ENCODE measurements around the gene ATP6V0E2. TPM values are rescaled to one million over a fixed set of nuclear protein-coding genes. Genes with fewer than 3 reads are reported as not detected.
A peak's percentile ranks its signal among the peaks of the same experiment; 100 is the strongest.

Gene ATP6V0E2
- total RNA-seq, 1 donor from 2014 or later: 19.6 TPM

DNA sequence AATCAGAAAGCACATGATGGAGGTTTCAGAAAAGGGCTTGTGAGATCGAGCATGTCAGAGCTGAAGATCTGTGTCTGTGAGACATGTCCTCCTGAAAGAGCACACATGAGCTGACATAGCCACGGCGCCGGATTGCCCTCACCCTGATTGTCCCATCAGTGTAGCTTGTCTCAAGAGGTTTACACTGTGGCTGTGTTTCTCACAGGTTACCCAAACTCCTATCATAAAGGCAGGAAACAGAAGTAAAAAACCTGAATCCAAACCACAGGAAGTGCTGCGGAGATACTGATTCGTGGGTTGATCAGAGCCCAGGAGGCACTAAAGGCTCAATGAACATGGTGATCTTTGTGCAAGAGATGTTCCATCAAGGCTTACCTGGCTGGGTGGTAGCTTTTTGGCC, 3.9 kb upstream of the ATP6V0E2 start:
- no peaks in the 10 kb centered on the region for H3K9me3 ChIP-seq

DNA sequence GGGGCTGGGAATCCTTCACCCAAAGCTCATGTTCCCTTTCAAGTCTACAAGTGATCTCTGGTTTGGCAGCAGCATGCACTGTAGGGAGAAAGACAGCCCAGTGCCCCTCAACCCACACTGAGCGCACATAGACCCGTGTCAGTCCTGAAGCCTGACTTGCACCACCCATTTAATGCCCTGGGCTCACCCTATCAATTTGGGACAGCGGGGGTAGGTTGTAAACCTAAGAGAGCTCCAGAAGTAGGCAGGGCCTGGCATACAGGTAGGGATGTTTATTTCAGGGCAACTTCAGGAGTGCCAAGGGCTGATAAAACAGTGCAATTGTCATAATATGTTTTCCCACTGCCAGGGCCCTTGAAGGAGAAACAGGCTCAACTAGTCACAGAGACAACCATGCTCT, 3.5 kb upstream of the ATP6V0E2 start:
- ATAC-seq (no peak), DNase-seq (no peak)
- Histone ChIP-seq H3K4me1 (peaks cover 15% of the 10 kb centered on the region), H3K4me3 (no peak overlapping the region), H3K36me3 (peaks cover 6% of the 10 kb centered on the region), H3K9me3 (no peaks in the 10 kb centered on the region), H3K27me3 (no peaks in the 10 kb centered on the region), H3K27ac (no peak overlapping the region)
- intact Hi-C loops (cut with DNase I): loop anchor here (10.0 kb wide), 1 partner anchor 55 kb away; no protein-coding TSS in a partner anchor
- TF ChIP-seq, protein P1, sequence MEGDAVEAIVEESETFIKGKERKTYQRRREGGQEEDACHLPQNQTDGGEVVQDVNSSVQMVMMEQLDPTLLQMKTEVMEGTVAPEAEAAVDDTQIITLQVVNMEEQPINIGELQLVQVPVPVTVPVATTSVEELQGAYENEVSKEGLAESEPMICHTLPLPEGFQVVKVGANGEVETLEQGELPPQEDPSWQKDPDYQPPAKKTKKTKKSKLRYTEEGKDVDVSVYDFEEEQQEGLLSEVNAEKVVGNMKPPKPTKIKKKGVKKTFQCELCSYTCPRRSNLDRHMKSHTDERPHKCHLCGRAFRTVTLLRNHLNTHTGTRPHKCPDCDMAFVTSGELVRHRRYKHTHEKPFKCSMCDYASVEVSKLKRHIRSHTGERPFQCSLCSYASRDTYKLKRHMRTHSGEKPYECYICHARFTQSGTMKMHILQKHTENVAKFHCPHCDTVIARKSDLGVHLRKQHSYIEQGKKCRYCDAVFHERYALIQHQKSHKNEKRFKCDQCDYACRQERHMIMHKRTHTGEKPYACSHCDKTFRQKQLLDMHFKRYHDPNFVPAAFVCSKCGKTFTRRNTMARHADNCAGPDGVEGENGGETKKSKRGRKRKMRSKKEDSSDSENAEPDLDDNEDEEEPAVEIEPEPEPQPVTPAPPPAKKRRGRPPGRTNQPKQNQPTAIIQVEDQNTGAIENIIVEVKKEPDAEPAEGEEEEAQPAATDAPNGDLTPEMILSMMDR (IDR thresholded peaks at IDR 0.05): no peak

More for the DNA sequence above, 3.9 kb upstream of the ATP6V0E2 start:
- Histone ChIP-seq H3K36me3 (peaks cover 10% of the 10 kb centered on the region), H3K4me1 (peaks cover 17% of the 10 kb centered on the region), H3K27me3 (no peaks in the 10 kb centered on the region), H3K4me3 (no peak overlapping the region), H3K27ac (no peak overlapping the region)
- DNase-seq (no peak), ATAC-seq (no peak)
- TF ChIP-seq, protein P1 (IDR thresholded peaks at IDR 0.05): no peak
- intact Hi-C loops (cut with DNase I): loop anchor here (10.0 kb wide), 1 partner anchor 55 kb away; no protein-coding TSS in a partner anchor

DNA sequence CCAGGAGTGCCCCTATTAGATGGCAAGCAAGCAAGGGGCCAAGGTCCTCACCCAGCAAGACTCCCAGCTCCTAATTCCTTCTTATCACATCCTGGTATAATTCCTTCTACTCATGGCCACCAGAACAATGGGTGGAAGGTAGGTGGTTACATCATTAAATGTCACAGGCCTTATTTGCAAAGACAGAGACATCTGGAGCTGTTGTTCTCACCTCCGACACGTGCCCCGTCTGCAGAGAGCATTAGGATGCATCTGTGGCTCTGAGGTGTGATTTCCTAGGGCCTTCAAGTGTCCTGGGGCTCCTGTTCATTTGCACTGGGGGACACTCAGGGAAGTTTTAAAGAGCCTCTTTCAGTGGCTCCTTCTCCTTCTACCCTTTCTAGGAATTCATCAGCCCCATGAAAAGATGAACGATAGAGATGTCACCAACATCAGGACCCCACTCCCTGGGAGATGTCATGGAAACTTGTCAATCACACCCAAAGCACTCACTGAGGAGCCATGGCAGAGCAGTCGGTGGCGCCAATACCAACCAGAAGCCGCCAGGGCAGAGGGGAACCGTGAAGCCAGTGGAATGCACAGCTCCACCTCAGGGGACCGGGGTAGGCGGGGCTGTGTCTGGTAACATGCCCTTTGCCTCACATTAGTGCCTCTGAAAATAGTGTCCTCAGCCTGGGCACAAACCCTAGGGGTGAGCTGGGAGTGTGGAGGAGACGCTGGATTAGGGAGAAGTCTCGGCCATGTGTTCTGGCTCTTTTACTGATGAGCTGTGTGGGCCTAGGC, 2.9 kb upstream of the ATP6V0E2 start:
- ATAC-seq (no peak), DNase-seq (no peak)
- Histone ChIP-seq H3K4me1 (peaks cover 14% of the 10 kb centered on the region), H3K27me3 (no peaks in the 10 kb centered on the region), H3K27ac (no peak overlapping the region), H3K9me3 (no peaks in the 10 kb centered on the region), H3K4me3 (no peak overlapping the region), H3K36me3 (no peaks in the 10 kb centered on the region)
- TF ChIP-seq, protein P1 (IDR thresholded peaks at IDR 0.05): no peak
- intact Hi-C loops (cut with DNase I): loop anchor here (10.0 kb wide), 1 partner anchor 56 kb away; no protein-coding TSS in a partner anchor

DNA sequence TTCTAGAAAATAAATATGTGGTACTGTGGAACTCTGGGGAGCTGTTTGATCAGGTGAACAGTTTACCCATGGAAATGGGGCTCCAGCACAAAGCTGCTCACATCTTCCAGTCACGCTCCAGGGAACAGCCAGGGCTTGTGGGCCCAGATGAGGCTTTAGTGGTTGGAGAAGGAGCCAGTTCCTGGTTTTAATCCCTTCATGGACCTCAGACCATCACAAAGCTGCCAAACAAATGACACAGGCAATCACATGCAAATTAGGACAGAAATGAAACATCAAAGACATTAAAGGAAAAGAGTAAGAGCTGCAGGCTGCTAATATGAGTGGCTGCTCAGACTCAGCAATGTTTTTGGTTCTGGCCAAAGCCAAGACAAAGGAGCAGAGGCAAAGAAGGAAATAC, 2.2 kb upstream of the ATP6V0E2 start:
- no peak for ATAC-seq

DNA sequence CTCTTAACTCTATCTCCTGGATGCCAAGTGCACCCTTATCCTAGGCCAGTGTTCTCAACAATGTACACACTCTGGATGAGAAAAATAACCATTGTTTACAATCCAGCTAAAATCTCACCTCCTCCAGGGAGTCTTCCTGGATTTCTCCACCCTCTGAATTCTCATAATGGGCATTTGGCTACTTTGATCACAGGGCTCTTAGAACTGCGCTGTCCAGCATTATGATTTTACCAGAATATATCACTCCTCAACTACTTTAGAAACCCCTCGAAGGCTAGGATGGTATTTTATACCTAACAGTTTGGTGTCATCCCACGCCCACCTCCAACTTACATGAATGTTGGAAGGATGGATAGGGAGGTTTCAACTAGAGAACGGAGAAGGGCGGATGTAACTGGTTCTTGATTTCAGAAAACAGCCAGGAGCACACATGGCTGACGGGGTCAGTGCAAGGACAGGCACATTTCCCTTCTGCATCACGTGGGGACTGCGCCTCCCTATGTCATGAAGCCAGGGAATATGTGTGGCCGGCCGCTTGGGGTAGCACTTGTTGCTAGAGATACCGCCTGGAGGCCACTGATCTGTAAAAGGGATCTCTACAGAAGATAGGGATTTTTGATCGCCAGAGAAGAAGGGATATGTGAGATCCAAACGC, 1.2 kb upstream of the ATP6V0E2 start:
- Histone ChIP-seq H3K36me3 (no peaks in the 10 kb centered on the region), H3K27ac (peak overlapping the region; percentile 70), H3K4me3 (peak overlapping the region; percentile 87), H3K27me3 (no peaks in the 10 kb centered on the region), H3K4me1 (peaks cover 14% of the 10 kb centered on the region), H3K9me3 (no peaks in the 10 kb centered on the region)
- TF ChIP-seq, protein P1 (IDR thresholded peaks at IDR 0.05): no peak
- peak; percentile 82 for DNase-seq
- intact Hi-C loops (cut with DNase I): loop anchor here (10.0 kb wide), 1 partner anchor 58 kb away; no protein-coding TSS in a partner anchor
- ATAC-seq: peak; percentile 77

More for the DNA sequence above, 2.2 kb upstream of the ATP6V0E2 start:
- intact Hi-C loops (cut with DNase I): loop anchor here (10.0 kb wide), 1 partner anchor 57 kb away; no protein-coding TSS in a partner anchor
- Histone ChIP-seq H3K9me3 (no peaks in the 10 kb centered on the region), H3K27me3 (no peaks in the 10 kb centered on the region), H3K27ac (no peak overlapping the region), H3K4me3 (no peak overlapping the region), H3K4me1 (peaks cover 14% of the 10 kb centered on the region), H3K36me3 (no peaks in the 10 kb centered on the region)
- DNase-seq: no peak
- TF ChIP-seq, protein P1 (IDR thresholded peaks at IDR 0.05): no peak
